Brain microvascular endothelial cell (primary cell): ENCODE results near the gene MID1.

Source experiments
- DNase-seq: peaks from one replicate; pipeline ENCODE4 v3.0.0-alpha.2; 2020
- H3K27ac ChIP-seq: fragments of 250-450 bp; sonication (Bioruptor Pico); 2 replicates; pipeline ENCODE4 v1.5.1; 2020; ENCODE audit warnings: mild to moderate bottlenecking, moderate library complexity
- H3K27me3 ChIP-seq: fragments of 250-450 bp; sonication (Bioruptor Pico); replicated peaks from 2 replicates; pipeline ENCODE4 v1.5.1; 2020; ENCODE audit warnings: mild to moderate bottlenecking
- H3K36me3 ChIP-seq: fragments of 250-450 bp; sonication (Bioruptor Pico); replicated peaks from 2 replicates; pipeline ENCODE4 v1.5.1; 2020; ENCODE audit warnings: mild to moderate bottlenecking
- H3K4me3 ChIP-seq: 2 replicates; pipeline ENCODE4 v1.5.1; 2011; ENCODE audit warnings: low read depth, mild to moderate bottlenecking, control low read depth, low read length, moderate library complexity
- in situ Hi-C: cut with HindIII; loops from 2 replicates; pipeline ENCODE4 v1.10.0; 2017; ENCODE audit warnings: low sequenced_read_pairs, low pct_ligation_motif_present
- TF ChIP-seq, protein P1 (sequence below): IDR thresholded peaks from 2 replicates; pipeline ENCODE4 v1.5.1; 2011; ENCODE audit warnings: low read depth, mild to moderate bottlenecking, moderate library complexity, low read length, control low read depth, inconsistent platforms; ENCODE audit errors: missing control alignments

MID1 gene

DNA sequence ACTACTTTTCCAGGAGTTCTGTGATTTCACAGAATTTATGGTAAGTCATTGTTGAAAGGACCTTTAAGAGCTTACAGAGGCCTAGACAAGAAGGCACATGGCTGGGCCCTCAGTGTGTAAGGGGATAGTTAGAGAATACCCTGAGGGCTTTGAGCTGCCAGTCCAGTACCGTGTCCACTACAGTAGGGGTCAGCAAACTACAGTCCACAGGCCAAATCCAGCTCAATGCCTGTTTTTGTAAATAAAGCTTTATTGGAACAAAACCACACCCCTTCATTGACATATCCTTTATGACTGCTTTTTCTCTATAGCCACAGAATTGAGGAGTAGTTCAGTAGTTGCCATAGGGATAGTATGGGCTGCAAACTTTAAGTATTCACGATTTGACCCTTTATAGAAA is 176.2 kb downstream of the MID1 start:
- Histone ChIP-seq H3K36me3 (no peaks in the 10 kb centered on the region), H3K4me3 (no peak overlapping the region), H3K27me3 (no peaks in the 10 kb centered on the region), H3K27ac (no peak overlapping the region)
- in situ Hi-C loops, result no loop called here
- TF ChIP-seq, protein P1, sequence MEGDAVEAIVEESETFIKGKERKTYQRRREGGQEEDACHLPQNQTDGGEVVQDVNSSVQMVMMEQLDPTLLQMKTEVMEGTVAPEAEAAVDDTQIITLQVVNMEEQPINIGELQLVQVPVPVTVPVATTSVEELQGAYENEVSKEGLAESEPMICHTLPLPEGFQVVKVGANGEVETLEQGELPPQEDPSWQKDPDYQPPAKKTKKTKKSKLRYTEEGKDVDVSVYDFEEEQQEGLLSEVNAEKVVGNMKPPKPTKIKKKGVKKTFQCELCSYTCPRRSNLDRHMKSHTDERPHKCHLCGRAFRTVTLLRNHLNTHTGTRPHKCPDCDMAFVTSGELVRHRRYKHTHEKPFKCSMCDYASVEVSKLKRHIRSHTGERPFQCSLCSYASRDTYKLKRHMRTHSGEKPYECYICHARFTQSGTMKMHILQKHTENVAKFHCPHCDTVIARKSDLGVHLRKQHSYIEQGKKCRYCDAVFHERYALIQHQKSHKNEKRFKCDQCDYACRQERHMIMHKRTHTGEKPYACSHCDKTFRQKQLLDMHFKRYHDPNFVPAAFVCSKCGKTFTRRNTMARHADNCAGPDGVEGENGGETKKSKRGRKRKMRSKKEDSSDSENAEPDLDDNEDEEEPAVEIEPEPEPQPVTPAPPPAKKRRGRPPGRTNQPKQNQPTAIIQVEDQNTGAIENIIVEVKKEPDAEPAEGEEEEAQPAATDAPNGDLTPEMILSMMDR, result peak; percentile 34
- no peak for DNase-seq

GRCh38 chrX:10441464-10441863 is 178.9 kb downstream of the MID1 start:
- DNase-seq, result no peak
- H3K4me3 ChIP-seq, result no peak overlapping the region
- H3K27me3 ChIP-seq, result no peaks in the 10 kb centered on the region
- no peaks in the 10 kb centered on the region for H3K36me3 ChIP-seq
- TF ChIP-seq, protein P1, result no peak
- in situ Hi-C loops, result no loop called here
- H3K27ac ChIP-seq, result no peak overlapping the region

DNA sequence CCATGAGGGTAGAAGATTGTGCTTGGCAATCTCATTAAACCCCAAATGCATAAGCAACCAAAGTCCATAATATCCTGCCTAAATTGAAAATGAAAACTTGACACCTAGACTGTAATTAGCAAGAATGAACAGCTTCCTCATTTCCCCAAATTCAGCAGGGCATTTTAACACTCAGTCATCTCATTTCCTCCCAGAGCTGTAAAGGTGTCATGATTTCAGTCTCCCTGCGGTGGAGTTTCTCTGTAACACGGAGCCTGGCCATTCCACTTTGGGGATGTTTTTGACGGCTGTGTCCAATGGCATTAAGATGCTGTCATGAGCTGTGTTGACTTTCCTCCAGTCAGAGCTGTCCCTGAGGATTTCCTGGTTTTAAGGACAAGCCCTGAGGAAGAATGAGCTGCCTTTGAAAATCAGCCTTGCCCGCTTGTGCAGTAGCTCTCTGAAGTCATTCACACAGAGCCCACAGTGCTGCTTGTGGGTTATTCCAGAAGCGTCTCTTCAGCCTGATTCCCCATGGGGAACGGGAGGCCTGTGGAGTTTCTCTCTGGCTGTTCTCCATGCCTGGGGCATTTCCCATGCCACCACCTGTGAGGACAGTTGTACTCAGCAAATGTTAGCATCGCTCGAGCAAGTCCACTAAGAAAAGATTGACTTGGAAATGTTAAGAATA is 187.0 kb downstream of the MID1 start:
- DNase-seq, result no peak
- Histone ChIP-seq H3K36me3 (no peaks in the 10 kb centered on the region), H3K4me3 (no peak overlapping the region), H3K27ac (no peak overlapping the region), H3K27me3 (no peaks in the 10 kb centered on the region)
- in situ Hi-C loops, result no loop called here
- TF ChIP-seq, protein P1, result no peak

- no peak for DNase-seq
- H3K4me3 ChIP-seq, result no peak overlapping the region
- in situ Hi-C loops, result no loop called here
- TF ChIP-seq, protein P1, result no peak
- H3K36me3 ChIP-seq, result no peaks in the 10 kb centered on the region
- no peak overlapping the region for H3K27ac ChIP-seq
- H3K27me3 ChIP-seq, result no peaks in the 10 kb centered on the region
Measured at GRCh38 chrX:10429908-10430307, 190.5 kb downstream of the MID1 start.

GRCh38 chrX:10427249-10427648 is 193.1 kb downstream of the MID1 start:
- TF ChIP-seq, protein P1, result no peak
- in situ Hi-C loops, result no loop called here

GRCh38 chrX:10423716-10424115 is 196.7 kb downstream of the MID1 start:
- no peak for DNase-seq
- Histone ChIP-seq H3K27me3 (no peaks in the 10 kb centered on the region), H3K4me3 (no peak overlapping the region), H3K36me3 (no peaks in the 10 kb centered on the region), H3K27ac (no peak overlapping the region)
- TF ChIP-seq, protein P1, result no peak
- in situ Hi-C loops, result no loop called here

More at GRCh38 chrX:10427249-10427648, 193.1 kb downstream of the MID1 start:
- no peaks in the 10 kb centered on the region for H3K36me3 ChIP-seq
- no peaks in the 10 kb centered on the region for H3K27me3 ChIP-seq
- no peak for DNase-seq
- H3K4me3 ChIP-seq, result no peak overlapping the region
- no peak overlapping the region for H3K27ac ChIP-seq
